Choroid plexus epithelial cell (primary cell): Measurements from ENCODE around the gene ENPP7.
A peak's percentile ranks its signal among the peaks of the same experiment; 100 is the strongest.

Experiments
- DNase-seq: peaks from one replicate; pipeline ENCODE4 v3.0.0-alpha.2; 2010; ENCODE audit warnings: low read depth
- H3K4me3 ChIP-seq: 2 replicates; pipeline ENCODE4 v1.5.1; 2011; ENCODE audit warnings: low read depth, mild to moderate bottlenecking, control low read depth, low read length, moderate library complexity
- CTCF ChIP-seq: conservative IDR thresholded peaks from 2 replicates; pipeline ENCODE4 v1.5.1; 2011; ENCODE audit warnings: low read depth, mild to moderate bottlenecking, control low read depth, inconsistent platforms, low read length, moderate library complexity

The ENPP7 gene

GRCh38 chr17:79739148-79740062, 8.7 kb downstream of the ENPP7 start:
- no peak for TF ChIP-seq CTCF
- DNase-seq, result no peak

GRCh38 chr17:79740413-79740812, 9.7 kb downstream of the ENPP7 start:
- H3K4me3 ChIP-seq, result no peak overlapping the region
- peak; percentile 11 for DNase-seq
- TF ChIP-seq CTCF, result no peak

More at GRCh38 chr17:79739148-79740062, 8.7 kb downstream of the ENPP7 start:
- H3K4me3 ChIP-seq, result no peak overlapping the region

GRCh38 chr17:79741401-79741750, 10.6 kb downstream of the ENPP7 start:
- no peak for TF ChIP-seq CTCF
- H3K4me3 ChIP-seq, result no peak overlapping the region

GRCh38 chr17:79741751-79742588, 11.2 kb downstream of the ENPP7 start:
- peak; percentile 74 for TF ChIP-seq CTCF
- DNase-seq, result peak; percentile 56
- no peak overlapping the region for H3K4me3 ChIP-seq

More at GRCh38 chr17:79741401-79741750, 10.6 kb downstream of the ENPP7 start:
- no peak for DNase-seq

GRCh38 chr17:79742589-79742918, 11.8 kb downstream of the ENPP7 start:
- no peak for DNase-seq
- H3K4me3 ChIP-seq, result no peak overlapping the region
- no peak for TF ChIP-seq CTCF

- TF ChIP-seq CTCF, result no peak
- DNase-seq, result no peak
- H3K4me3 ChIP-seq, result no peak overlapping the region
Observed at GRCh38 chr17:79742951-79743476, 12.3 kb downstream of the ENPP7 start.
